Body of pancreas (tissue), 4 donors: ENCODE measurements around the gene PKP3.

ENCODE experiments used
- POLR2A ChIP-seq, 3 donors: fragments of 450-650 bp; IDR thresholded peaks; one replicate each; pipeline ENCODE4 v1.6.1; 2016; ENCODE audit warnings: antibody characterized with exemption in 3 of 3, mild to moderate bottlenecking in 2 of 3
- TF ChIP-seq, protein P1 (sequence below), 7 experiments: fragments of 450-650 bp in 4 of 7; fragments of 200-600 bp in 3 of 7; sonication (generic) in 3 of 7; IDR thresholded peaks; one replicate each; pipeline ENCODE4 v1.5.1; 2016 to 2019; ENCODE audit warnings: antibody characterized with exemption in 7 of 7

DNA sequence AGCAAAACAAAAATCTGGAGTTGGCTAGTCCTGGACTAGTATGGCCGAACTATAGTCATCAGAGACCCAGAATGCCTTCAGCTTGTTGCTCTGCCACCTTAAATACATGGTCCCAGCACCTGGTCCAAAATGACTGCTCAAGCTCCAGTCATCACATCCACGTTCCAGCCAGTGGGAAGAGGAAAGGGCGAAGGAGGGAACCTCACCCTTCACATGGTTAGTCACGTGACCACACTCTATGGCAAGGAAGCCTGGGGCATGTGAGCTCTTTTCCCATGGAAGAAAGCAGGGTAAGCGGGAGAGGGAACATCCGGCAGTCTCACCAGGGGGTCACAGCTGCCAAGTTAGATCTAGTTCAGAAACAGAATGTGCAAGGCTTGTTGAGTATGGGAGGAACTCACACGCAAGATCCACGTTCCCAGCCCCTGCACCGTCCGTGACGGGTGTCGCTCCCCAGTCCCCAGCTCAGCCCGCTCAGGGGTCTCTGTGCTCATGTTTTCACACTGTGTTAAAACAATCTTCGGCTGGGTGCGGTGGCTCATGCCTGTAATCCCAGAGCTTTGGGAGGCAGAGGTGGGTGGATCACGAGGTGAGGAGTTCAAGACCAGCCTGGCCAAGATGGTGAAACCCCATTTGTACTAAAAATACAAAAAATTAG is 49.7 kb downstream of the PKP3 start:
- TF ChIP-seq, protein P1, sequence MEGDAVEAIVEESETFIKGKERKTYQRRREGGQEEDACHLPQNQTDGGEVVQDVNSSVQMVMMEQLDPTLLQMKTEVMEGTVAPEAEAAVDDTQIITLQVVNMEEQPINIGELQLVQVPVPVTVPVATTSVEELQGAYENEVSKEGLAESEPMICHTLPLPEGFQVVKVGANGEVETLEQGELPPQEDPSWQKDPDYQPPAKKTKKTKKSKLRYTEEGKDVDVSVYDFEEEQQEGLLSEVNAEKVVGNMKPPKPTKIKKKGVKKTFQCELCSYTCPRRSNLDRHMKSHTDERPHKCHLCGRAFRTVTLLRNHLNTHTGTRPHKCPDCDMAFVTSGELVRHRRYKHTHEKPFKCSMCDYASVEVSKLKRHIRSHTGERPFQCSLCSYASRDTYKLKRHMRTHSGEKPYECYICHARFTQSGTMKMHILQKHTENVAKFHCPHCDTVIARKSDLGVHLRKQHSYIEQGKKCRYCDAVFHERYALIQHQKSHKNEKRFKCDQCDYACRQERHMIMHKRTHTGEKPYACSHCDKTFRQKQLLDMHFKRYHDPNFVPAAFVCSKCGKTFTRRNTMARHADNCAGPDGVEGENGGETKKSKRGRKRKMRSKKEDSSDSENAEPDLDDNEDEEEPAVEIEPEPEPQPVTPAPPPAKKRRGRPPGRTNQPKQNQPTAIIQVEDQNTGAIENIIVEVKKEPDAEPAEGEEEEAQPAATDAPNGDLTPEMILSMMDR (IDR thresholded peaks at IDR 0.05) = no peak
- no peak for TF ChIP-seq POLR2A (IDR thresholded peaks at IDR 0.05)
